ENCODE results near the gene UBE3D. TPM values are rescaled to one million over a fixed set of nuclear protein-coding genes. Genes with fewer than 3 reads are reported as not detected.

The UBE3D gene
- total RNA-seq, 3 donors from 2014 or later (not counting 1 experiment from before 2014, with no cell fraction given): 6.6 to 7.9 (median 7.2) TPM

- no peak for TF ChIP-seq CTCF (IDR thresholded peaks at IDR 0.05)
- Histone ChIP-seq H3K9me3 (ENCODE audit: control insufficient read depth, insufficient read depth, low read length) (no peaks in the 10 kb centered on the region), H3K27ac (ENCODE audit: low read length) (no peak overlapping the region), H3K36me3 (ENCODE audit: control insufficient read depth, insufficient read depth, low read length) (no peaks in the 10 kb centered on the region), H3K4me3 (ENCODE audit: low read length) (no peak overlapping the region), H3K4me1 (ENCODE audit: control insufficient read depth, insufficient read depth, low read length) (no peaks in the 10 kb centered on the region), H3K27me3 (ENCODE audit: control insufficient read depth, insufficient read depth, low read length) (no peaks in the 10 kb centered on the region)
- Mint-ChIP-seq H3K27me3 (ENCODE audit: low read depth in 2 of 2) (no peaks in the 10 kb centered on the region), H3K4me1 (no peaks in the 10 kb centered on the region), H3K36me3 (no peaks in the 10 kb centered on the region), H3K27ac (no peak overlapping the region), H3K4me3 (no peak overlapping the region), H3K9me3 (no peaks in the 10 kb centered on the region)
- intact Hi-C loops (cut with micrococcal nuclease): no loop called here
- WGBS (ENCODE audit: insufficient coverage): 99% methylated on average over 3 of the region's 3 CpGs
- DNase-seq (no peak), ATAC-seq (no peak)
Observed at GRCh38 chr6:82971877-82972460, 93.7 kb downstream of the UBE3D start.

GRCh38 chr6:82970839-82971238, 94.8 kb downstream of the UBE3D start:
- Histone ChIP-seq H3K27ac (ENCODE audit: low read length) (no peak overlapping the region), H3K4me1 (ENCODE audit: control insufficient read depth, insufficient read depth, low read length) (no peaks in the 10 kb centered on the region), H3K4me3 (ENCODE audit: low read length) (no peak overlapping the region), H3K27me3 (ENCODE audit: control insufficient read depth, insufficient read depth, low read length) (no peaks in the 10 kb centered on the region), H3K9me3 (ENCODE audit: control insufficient read depth, insufficient read depth, low read length) (no peaks in the 10 kb centered on the region), H3K36me3 (ENCODE audit: control insufficient read depth, insufficient read depth, low read length) (no peaks in the 10 kb centered on the region)
- H3K27me3 Mint-ChIP-seq (ENCODE audit: low read depth in 2 of 2): no peaks in the 10 kb centered on the region
- no peak overlapping the region for H3K4me3 Mint-ChIP-seq
- H3K9me3 Mint-ChIP-seq: no peaks in the 10 kb centered on the region
- DNase-seq (no peak), ATAC-seq (no peak)
- no peak for TF ChIP-seq CTCF (IDR thresholded peaks at IDR 0.05)
- no peaks in the 10 kb centered on the region for H3K36me3 Mint-ChIP-seq
- no peaks in the 10 kb centered on the region for H3K4me1 Mint-ChIP-seq
- WGBS (ENCODE audit: insufficient coverage): 100% methylated on average over 1 of the region's 1 CpG
- no peak overlapping the region for H3K27ac Mint-ChIP-seq
- intact Hi-C loops (cut with micrococcal nuclease): no loop called here

GRCh38 chr6:82968708-82969107, 96.9 kb downstream of the UBE3D start:
- intact Hi-C loops (cut with micrococcal nuclease): no loop called here
- H3K9me3 Mint-ChIP-seq: no peaks in the 10 kb centered on the region
- no peaks in the 10 kb centered on the region for H3K36me3 Mint-ChIP-seq
- Histone ChIP-seq H3K4me3 (ENCODE audit: low read length) (no peak overlapping the region), H3K27me3 (ENCODE audit: control insufficient read depth, insufficient read depth, low read length) (no peaks in the 10 kb centered on the region), H3K9me3 (ENCODE audit: control insufficient read depth, insufficient read depth, low read length) (no peaks in the 10 kb centered on the region), H3K27ac (ENCODE audit: low read length) (no peak overlapping the region), H3K36me3 (ENCODE audit: control insufficient read depth, insufficient read depth, low read length) (no peaks in the 10 kb centered on the region), H3K4me1 (ENCODE audit: control insufficient read depth, insufficient read depth, low read length) (no peaks in the 10 kb centered on the region)
- ATAC-seq: no peak
- no peak overlapping the region for H3K27ac Mint-ChIP-seq
- WGBS (ENCODE audit: insufficient coverage): no CpG with 5 or more reads among the region's 2 CpGs
- DNase-seq: no peak
- no peak overlapping the region for H3K4me3 Mint-ChIP-seq
- no peaks in the 10 kb centered on the region for H3K4me1 Mint-ChIP-seq
- no peaks in the 10 kb centered on the region for H3K27me3 Mint-ChIP-seq (ENCODE audit: low read depth in 2 of 2)
- TF ChIP-seq CTCF (IDR thresholded peaks at IDR 0.05): no peak
